ENCODE results near the gene OR1E2.
"Not testable (repeated sequence)": the region's sequence is repeated elsewhere in the genome, so short reads cannot be mapped to it uniquely, and the experiment has no call there.

Gene OR1E2, protein sequence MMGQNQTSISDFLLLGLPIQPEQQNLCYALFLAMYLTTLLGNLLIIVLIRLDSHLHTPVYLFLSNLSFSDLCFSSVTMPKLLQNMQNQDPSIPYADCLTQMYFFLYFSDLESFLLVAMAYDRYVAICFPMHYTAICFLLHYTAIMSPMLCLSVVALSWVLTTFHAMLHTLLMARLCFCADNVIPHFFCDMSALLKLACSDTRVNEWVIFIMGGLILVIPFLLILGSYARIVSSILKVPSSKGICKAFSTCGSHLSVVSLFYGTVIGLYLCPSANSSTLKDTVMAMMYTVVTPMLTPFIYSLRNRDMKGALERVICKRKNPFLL

DNA sequence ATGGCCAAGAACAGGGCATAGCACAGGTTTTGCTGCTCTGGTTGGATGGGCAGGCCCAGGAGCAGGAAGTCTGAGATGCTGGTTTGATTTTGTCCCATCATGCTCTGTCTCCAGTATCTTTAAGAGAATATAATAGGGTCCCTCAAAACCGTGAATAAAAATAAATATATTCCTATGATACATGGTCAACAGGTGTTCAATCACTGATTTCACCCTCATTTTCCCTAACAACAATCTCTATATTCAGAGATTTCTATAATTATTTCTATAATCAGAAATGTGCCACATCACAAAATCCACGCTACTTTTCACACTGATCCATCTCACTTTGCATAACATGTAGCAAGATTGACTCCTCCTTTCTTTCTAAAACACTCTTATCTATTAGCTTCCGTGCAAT, at the start of gene OR1E2:
Gene OR1E2, minus strand, starts transcription at position 101 of the 400 bp plus-strand sequence. Its CDS starts 0 bp downstream, at position 101.
- no peak for DNase-seq (ENCODE audit: low read depth in 1 of 2, low spot score in 1 of 2)

DNA sequence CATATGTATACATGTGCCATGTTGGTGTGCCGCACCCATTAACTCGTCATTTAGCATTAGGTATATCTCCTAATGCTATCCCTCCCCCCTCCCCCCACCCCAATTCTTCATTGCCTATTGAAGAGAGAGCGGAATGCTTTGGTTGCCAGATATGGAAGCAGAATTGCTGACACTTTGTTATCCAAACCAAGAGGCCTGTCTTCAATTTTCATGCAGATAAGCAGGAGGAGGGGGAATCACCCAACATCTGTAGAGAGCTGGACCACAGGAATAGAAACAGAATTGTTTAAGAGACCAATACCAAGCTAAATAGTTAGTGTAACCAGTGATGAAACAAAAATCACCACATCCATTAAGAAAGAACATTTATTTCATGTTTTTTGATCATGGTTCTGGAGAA, 49.2 kb upstream of the OR1E2 start:
- no peak for DNase-seq (ENCODE audit: low read depth in 1 of 2, low spot score in 1 of 2)

DNA sequence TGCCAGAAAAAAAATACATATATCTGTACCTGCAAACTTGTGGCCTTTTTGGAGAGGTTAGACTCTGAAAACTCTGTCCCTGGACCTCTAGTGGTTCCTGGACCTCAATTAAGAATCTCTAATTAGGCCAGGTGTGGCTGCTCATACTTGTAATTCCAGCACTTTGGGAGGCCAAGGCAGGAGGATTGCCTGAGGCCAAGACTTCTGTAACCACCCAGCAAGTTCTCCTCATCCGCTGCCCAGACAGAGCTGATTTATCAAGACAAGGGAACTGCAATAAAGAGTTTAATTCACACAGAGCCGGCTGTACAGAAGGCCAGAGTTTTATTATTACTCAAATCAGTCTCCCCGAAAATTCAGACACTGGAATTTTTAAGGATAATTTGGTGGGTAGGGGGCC, 46.3 kb upstream of the OR1E2 start:
- no peak for DNase-seq (ENCODE audit: low read depth in 1 of 2, low spot score in 1 of 2)

DNA sequence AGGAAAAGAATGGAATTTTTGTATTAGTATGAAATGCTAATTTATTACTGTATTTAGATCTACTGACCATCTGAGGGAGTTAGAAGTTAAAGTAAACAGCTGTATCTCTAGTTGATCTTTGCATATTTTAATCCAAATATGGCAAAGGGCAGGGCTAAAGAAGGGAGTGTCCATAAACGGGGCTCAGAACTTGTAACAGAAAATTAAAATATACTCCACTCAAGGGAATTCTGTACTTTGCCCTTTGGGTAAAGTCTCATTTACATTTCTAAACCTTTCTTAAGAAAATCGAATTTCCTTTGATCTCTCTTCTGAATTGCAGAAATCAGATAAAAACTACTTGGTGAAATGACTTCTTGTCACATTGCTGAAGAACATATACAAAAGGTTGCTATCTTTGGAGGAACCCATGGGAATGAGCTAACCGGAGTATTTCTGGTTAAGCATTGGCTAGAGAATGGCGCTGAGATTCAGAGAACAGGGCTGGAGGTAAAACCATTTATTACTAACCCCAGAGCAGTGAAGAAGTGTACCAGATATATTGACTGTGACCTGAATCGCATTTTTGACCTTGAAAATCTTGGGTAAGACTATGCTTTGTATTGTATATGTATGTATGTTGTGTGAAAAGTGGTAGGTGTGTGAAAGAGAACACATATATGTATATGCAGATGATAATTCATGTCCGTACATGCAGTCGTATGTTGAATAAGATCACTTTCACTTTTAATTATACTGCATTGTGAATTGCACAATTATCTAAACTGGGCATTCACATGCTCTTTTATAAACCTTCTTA, 42.4 kb upstream of the OR1E2 start, which contains the start of gene ASPA:
Gene ASPA, plus strand, starts transcription at position 186 of the 799 bp plus-strand sequence. Its CDS starts 163 bp downstream, at position 349.
- no peak for DNase-seq (ENCODE audit: low read depth in 1 of 2, low spot score in 1 of 2)

DNA sequence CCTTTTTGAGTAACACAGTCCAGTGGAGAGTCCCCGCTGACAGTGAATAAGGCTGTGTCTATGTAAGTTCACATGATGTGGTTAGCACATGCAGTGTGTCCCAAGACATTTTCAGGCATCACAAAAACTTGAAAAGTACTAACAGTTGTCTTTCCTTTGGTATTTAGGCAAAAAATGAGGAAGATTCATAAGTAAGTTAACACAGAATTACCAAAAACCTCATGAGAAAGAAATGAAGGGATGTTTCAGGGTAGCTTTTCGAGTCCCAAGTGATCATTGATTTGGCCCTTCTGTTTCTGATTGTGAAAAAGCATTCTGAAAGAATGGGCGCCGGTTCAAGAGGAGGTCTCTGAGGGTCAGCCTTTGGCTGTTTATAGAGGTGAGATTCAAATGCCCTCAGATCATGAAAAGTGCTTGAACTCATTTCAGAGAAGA, 41.6 kb upstream of the OR1E2 start:
- no peak for DNase-seq (ENCODE audit: low read depth in 1 of 2, low spot score in 1 of 2)

DNA sequence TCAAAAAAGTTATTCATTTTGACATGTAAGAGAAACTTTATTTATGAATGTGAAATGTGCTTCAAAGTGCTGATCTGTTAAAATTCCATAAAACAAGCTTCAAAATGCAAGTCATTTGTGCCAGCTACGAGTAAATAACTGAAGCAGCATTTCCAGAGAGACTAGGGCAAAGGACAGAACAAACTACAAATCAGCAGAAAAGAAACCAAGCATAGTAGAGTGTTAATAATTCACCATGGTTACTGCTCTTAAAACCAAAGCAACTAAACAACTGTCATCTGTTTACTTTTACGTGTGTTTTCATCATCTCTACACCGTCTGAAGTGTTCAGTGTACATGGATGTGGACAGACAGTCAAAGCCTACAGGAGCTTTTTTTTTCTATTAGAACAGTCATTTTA, 40.6 kb upstream of the OR1E2 start:
- no peak for DNase-seq (ENCODE audit: low read depth in 1 of 2, low spot score in 1 of 2)

DNA sequence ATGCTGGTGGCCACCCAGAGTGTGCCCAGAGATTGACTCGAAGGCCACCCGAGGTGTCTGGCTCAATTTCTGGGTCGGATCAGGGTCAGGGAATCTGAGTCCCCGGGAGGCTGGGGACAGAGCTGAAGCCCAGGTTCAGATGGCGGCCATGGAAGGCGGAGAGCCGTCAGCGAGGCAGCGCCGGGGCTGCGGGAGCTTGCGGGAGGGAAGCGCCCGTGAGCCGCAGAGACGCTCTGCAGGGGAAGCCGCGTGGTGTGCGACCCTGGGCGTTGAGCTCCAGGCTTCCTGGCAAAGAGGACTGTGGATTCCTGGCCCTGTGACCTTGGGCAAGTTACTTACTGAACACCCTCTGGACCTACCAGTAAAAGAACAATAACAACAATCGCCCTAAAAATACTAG, 38.5 kb upstream of the OR1E2 start:
- DNase-seq (ENCODE audit: low read depth in 1 of 2, low spot score in 1 of 2) = no peak

DNA sequence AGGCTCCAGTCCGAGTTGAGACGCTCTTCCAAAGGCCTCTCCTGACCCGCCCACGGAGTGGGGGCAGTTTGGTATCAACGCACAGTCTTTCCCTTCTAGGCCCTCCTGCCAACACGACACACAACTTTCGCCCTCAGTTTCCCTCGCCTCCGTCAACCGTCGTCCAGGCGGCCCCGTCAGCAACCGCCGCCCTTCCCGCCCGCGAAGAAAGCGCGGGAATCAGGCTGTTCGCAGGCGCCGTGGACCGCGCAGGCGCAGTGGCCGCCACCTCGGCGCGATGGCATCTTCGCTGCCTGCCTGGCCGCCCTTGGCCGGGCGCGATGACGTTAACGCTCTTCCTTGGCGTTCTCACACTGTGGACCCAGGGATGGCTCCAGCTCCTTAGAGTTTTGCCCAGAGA, 38.0 kb upstream of the OR1E2 start, which contains the start of gene SPATA22:
Gene SPATA22, minus strand, starts transcription at position 221 of the 400 bp plus-strand sequence. CDS start 2,494 bp downstream, outside the sequence.
- no peak for DNase-seq (ENCODE audit: low read depth in 1 of 2, low spot score in 1 of 2)

DNA sequence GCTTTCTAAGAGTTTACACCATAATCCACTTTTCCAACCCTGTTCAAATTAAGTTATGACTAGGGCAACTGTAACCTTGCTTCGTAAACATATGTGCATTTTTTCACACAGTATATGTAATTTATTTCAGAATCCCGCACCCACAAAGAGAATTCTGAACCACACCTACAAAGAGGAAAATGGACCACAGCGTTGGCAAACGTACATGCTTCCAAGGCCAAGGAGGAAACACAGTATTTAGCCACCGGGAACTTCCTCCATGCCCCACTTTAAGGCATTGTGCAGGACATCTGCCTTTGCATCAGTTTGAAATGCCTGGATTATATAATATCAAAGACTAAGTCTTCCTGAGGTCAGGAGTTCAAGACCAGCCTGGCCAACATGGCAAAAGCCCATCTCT, 35.9 kb upstream of the OR1E2 start:
- no peak for DNase-seq (ENCODE audit: low read depth in 1 of 2, low spot score in 1 of 2)

DNA sequence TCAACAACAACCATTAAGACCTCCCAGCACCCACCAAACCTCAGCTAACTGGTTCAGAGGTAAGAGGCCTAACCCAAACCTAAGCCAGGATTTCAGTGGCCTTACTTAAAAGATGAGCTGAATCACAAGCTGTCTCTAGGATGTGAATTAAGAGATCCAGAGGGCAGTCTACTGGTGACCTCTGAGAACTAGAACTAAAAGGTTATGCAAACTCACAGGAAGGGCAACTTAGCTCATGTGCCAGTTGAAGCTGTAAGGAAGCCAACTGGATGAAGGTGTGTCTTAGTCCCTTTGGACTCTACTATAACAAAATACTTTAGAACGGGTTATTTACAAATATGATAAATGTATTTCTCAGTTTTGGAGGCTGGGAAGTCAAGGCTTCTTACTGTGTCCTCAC, 32.7 kb upstream of the OR1E2 start:
- not testable (repeated sequence) for DNase-seq (ENCODE audit: low read depth in 1 of 2, low spot score in 1 of 2)

DNA sequence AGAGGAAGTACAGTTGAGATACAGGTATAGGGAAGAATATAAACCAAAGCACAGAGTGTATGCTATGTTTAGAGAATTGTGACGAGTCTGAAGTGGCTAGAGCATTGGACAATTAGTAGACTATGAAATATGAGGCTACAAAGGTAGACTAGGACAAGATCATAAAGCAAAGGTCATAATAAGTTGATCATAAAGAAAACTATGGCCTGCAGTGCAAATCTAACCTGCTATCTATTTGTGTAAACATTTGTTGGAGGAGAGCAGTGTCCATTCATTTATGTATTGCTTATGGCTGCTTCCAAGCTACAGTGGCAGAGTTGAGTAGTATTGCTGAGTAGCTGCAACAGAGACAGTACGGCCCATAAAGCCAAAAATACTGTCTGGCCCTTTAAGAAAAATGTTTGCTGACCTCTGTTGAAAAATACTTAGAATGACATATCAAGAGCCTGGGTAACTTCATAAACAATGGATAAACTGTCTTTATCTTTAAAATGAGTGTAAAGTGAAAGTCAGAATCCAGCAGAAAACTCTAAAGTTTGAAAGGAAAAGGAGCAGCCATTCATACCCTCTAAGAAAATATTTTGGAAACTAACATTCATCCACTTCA, 14.5 kb upstream of the OR1E2 start:
- DNase-seq (ENCODE audit: low read depth in 1 of 2, low spot score in 1 of 2) = no peak

DNA sequence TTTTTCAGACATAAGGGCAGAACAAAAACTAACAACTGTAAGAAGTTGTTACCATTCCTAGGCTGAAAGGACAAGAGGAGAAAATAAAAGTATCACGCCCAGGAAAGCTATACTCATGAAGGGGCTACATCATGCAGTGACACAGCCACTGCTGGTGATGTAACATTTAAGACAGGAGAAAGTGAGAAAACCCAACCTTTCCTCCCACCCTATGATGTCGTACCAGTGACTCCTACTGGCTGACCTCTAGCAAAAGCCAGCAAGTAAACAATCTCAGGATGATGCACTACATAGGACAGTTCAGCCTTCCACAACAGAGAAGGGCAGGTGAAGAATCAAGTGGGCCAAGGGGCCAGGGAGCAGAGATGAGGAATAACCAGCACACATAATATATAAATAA, 14.0 kb upstream of the OR1E2 start:
- no peak for DNase-seq (ENCODE audit: low read depth in 1 of 2, low spot score in 1 of 2)

DNA sequence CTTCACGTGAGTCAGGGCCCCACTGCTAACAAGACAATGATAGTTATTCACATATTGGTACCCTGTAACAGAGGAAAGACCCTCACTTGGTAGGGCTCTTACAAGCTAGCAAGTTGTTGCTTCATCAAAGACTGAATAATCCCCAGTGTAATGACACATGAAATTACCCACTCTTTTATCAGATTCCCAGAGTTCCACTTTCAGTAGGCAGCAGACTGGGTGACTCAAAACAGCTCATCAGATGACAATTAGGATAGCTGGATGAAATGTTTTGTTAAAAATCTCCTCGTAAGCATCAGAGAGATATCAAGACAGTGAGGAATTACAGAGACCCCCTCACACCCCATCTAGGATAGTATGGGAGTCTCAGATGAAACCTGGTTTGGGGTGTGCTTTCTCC, 6.8 kb upstream of the OR1E2 start:
- no peak for DNase-seq (ENCODE audit: low read depth in 1 of 2, low spot score in 1 of 2)

DNA sequence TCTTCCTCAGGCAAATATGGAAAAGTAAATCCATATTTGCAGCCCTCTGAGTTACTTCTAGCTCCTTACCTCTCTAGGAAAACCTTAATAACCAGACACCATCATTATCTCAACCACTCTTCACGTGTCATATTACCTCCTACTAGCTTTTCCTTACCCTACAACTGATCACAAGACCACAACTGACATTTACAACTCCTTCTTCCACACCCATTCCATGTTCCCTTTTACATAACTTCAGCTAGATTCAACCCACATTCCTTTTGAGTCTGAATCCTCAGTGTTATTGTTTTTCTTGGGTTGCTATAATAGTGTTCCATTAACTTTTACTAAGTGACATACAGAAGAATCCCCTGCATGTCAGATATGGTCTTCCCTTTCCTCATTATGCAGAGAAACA, 4.7 kb upstream of the OR1E2 start:
- no peak for DNase-seq (ENCODE audit: low read depth in 1 of 2, low spot score in 1 of 2)

DNA sequence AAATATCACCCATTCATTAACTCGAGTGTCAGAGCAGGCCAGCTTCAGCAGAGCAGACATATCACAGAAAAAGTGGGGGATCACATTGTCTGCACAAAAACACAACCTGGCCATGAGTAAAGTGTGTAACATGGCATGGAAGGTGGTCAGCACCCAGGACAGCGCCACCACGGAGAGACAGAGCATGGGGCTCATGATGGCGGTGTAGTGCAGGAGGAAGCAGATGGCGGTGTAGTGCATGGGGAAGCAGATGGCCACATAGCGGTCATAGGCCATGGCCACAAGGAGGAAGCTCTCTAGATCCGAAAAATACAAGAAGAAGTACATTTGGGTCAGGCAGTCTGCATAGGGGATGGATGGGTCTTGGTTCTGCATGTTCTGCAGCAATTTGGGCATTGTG, 426 bp downstream of the OR1E2 start:
- DNase-seq (ENCODE audit: low read depth in 1 of 2, low spot score in 1 of 2) = not testable (repeated sequence)

DNA sequence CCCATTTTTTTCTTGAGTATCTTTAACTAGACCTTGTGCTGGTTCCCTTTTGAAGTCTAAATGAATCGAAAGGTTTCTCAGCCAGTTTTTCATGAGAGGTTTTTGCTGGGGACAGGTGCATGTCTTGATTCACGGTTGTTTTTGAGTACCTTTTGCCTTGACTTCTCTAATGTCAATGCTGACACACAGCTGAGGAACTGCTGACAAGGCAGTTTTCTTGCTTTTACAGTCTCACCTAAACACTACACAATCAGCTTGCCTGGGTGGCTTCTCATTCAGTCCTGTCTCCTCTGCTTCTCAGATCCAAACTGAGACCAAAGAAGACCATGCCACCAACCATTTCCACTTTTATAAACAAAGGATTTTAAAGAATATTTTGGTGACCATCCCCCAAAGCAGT, 15.4 kb downstream of the OR1E2 start:
- no peak for DNase-seq (ENCODE audit: low read depth in 1 of 2, low spot score in 1 of 2)

DNA sequence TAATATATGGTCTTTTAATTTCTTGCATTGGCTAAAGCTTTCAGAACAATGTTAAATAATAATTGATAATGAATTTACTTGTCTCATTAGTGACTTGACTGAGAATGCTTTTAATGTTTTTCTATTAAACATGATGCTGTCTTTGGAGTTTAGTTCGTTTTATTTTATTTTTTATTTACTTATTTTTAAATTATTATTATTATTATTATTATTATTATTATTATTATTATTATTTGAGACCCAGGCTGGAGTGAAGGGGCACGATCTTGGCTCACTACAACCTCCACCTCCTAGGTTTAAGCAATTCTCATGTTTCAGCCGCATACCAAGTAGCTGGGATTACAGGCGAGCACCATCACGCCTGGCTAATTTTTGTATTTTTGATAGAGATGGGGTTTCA, 18.0 kb downstream of the OR1E2 start:
- no peak for DNase-seq (ENCODE audit: low read depth in 1 of 2, low spot score in 1 of 2)

DNA sequence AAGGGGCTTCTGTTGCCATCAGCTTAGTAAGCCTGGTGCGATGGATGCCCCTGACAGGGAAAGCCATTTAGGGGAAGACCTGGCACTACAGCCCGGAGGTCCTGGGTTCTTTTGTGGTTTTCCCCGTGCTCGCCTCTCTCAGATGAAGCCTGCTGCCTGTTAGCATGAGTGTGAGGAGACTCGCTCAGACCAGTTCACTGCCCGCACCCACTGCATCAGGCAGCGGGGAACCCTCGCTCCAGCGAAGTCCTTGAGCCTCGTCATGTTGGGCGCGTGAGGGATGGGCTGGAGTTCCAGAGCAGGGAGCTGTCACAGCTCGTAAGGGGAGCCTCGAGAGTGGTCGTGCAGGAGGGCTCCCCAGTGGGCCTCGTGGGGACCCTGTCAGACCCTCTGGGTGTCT, 21.4 kb downstream of the OR1E2 start:
- DNase-seq (ENCODE audit: low read depth in 1 of 2, low spot score in 1 of 2) = not testable (repeated sequence)

DNA sequence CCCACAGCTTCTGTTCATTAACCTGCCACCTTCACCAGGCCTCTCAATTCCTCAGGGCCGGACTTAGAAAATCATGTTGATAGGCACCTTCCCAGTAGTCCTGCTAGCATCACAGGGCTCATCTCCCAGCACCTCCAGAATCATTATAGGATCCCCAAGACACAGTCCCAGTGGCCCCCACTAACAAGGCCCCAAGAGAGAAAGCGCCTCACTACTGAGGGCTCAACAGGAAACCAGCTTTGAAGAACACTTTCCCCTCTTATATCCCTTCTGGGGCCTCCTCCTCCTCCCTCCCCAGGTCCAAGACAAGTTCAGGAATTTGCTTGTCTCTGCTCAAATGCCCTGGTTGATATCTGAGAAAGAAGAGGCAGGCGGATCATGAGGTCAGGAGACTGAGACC, 22.6 kb downstream of the OR1E2 start, which contains the start of gene OR3A3:
Gene OR3A3, plus strand, starts transcription at position 301 of the 400 bp plus-strand sequence.
- DNase-seq (ENCODE audit: low read depth in 1 of 2, low spot score in 1 of 2) = no peak

DNA sequence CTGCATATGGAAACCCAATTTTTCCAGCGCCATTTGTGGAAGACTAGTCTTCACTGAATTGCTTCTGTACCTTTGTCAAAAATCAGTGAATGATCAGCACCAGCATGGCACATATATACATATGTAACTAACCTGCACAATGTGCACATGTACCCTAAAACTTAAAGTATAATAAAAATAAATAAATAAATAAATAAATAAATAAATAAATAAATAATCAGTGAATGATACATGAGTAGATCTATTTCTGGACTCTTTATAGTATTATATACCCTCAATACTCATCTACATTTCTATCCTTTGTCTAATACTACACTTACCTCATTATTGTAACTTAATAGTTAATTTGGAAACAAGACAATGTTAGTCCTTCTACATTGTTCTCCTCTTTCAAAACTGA, 29.8 kb downstream of the OR1E2 start:
- DNase-seq (ENCODE audit: low read depth in 1 of 2, low spot score in 1 of 2) = not testable (repeated sequence)

DNA sequence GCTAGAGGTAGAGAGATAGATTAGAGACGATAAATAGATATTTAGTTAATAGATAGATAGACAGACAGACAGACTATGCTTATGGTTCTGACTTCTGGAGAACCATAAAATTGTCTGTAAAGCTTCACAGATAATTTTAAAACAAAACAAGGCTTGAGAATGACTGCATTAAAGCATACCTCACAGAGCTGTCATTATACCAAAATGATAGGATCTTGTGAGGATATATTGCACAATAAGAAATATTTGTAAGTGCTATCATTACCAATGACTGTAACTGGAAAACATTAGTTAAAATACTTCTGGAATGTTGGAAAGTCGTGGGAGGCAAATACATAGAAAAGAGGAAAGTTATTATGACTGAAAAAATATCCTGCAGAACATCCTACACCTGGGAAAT, 31.9 kb downstream of the OR1E2 start:
- no peak for DNase-seq (ENCODE audit: low read depth in 1 of 2, low spot score in 1 of 2)

DNA sequence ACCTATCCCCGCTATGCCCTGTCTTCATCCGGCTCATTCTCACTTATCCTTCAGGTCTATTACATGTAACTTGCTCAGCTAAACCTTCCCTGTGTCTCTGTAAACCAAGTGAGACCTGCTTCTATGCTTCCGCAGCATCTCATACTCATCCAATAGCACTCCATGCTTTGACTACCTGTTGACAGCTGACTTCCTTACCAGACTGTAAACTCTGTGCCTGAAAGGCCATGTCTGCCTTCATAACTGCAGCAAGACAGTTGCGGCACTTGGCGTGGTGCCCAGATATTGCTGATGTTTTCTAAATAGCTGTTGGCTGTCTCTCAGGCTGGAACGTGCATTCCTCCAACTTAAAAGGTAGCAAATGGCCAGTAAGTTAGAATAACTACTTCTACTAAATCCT, 33.6 kb downstream of the OR1E2 start:
- no peak for DNase-seq (ENCODE audit: low read depth in 1 of 2, low spot score in 1 of 2)
